ENCODE measurements around the gene VAC14.

Gene VAC14

DNA sequence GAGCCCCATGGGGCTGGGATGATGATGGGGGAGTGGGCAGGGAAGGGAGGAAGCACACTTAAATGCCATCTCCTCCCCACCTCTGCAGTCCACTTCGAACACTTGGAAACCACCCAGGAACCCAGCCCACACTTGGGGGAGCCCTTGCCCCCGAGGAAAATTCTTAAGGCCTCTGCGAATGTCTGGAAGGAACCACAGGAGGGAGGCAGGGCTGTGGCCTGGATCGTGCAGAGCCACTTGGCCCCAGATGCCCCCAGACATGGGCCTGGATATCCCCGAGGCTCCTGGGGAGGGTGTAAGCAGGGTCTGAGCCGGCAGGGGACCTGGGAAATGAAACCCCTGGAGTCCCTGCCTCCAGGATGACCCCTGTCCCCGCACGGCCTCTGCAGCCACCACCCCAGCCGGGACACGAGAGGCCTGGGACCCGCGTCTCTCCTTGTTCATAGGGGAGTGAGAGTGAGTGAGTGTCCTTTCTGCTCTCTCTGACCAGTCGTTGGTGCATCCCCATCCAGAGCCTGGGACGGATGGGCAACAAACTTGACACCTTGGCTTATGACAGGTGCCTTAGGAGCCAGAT is 103.3 kb downstream of the VAC14 start:
- H2AFZ ChIP-seq (ENCODE audit: low read length): no peak overlapping the region
- H3K9ac ChIP-seq (ENCODE audit: low read length): no peak overlapping the region
- H3K36me3 ChIP-seq (ENCODE audit: insufficient read depth, low read length): no peaks in the 10 kb centered on the region; the same call in 1 of the 2 replicates
- no peaks in the 10 kb centered on the region for H3K79me2 ChIP-seq (ENCODE audit: insufficient read depth, low read length)
- H3K27me3 ChIP-seq (ENCODE audit: insufficient read depth, low read length): no peaks in the 10 kb centered on the region
- no peak overlapping the region for H3K4me2 ChIP-seq (ENCODE audit: low read length)
- no peak overlapping the region for H3K27ac ChIP-seq (ENCODE audit: low read depth, low read length, poor library complexity, severe bottlenecking)
- H3K4me3 ChIP-seq (ENCODE audit: low read depth, low read length, poor library complexity, severe bottlenecking): no peak overlapping the region
- H3F3A ChIP-seq (ENCODE audit: insufficient read depth, low read length): no peaks in the 10 kb centered on the region
- TF ChIP-seq EZH2 (IDR thresholded peaks at IDR 0.05; ENCODE audit: borderline replicate concordance, low read length): no peak
- TF ChIP-seq, protein P1, sequence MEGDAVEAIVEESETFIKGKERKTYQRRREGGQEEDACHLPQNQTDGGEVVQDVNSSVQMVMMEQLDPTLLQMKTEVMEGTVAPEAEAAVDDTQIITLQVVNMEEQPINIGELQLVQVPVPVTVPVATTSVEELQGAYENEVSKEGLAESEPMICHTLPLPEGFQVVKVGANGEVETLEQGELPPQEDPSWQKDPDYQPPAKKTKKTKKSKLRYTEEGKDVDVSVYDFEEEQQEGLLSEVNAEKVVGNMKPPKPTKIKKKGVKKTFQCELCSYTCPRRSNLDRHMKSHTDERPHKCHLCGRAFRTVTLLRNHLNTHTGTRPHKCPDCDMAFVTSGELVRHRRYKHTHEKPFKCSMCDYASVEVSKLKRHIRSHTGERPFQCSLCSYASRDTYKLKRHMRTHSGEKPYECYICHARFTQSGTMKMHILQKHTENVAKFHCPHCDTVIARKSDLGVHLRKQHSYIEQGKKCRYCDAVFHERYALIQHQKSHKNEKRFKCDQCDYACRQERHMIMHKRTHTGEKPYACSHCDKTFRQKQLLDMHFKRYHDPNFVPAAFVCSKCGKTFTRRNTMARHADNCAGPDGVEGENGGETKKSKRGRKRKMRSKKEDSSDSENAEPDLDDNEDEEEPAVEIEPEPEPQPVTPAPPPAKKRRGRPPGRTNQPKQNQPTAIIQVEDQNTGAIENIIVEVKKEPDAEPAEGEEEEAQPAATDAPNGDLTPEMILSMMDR (IDR thresholded peaks at IDR 0.05; ENCODE audit: low read length): no peak
- H3K9me3 ChIP-seq (ENCODE audit: low read length): no peaks in the 10 kb centered on the region
- no peaks in the 10 kb centered on the region for H3K9me2 ChIP-seq (ENCODE audit: low read depth, low read length)
- no peaks in the 10 kb centered on the region for H4K20me1 ChIP-seq (ENCODE audit: insufficient read depth, low read length)
- H3K4me1 ChIP-seq (ENCODE audit: insufficient read depth, low read length, severe bottlenecking): peaks cover 26% of the 10 kb centered on the region

- H3K27me3 ChIP-seq (ENCODE audit: insufficient read depth, low read length): no peaks in the 10 kb centered on the region
- H4K20me1 ChIP-seq (ENCODE audit: insufficient read depth, low read length): no peaks in the 10 kb centered on the region
- no peaks in the 10 kb centered on the region for H3F3A ChIP-seq (ENCODE audit: insufficient read depth, low read length)
- no peaks in the 10 kb centered on the region; the same call in 1 of the 2 replicates for H3K36me3 ChIP-seq (ENCODE audit: insufficient read depth, low read length)
- no peaks in the 10 kb centered on the region for H3K9me2 ChIP-seq (ENCODE audit: low read depth, low read length)
- no peak overlapping the region for H3K9ac ChIP-seq (ENCODE audit: low read length)
- no peak overlapping the region for H3K27ac ChIP-seq (ENCODE audit: low read depth, low read length, poor library complexity, severe bottlenecking)
- H3K79me2 ChIP-seq (ENCODE audit: insufficient read depth, low read length): no peaks in the 10 kb centered on the region
- H3K9me3 ChIP-seq (ENCODE audit: low read length): no peaks in the 10 kb centered on the region
- H3K4me2 ChIP-seq (ENCODE audit: low read length): no peak overlapping the region
- TF ChIP-seq EZH2 (IDR thresholded peaks at IDR 0.05; ENCODE audit: borderline replicate concordance, low read length): no peak
- TF ChIP-seq, protein P1 (IDR thresholded peaks at IDR 0.05; ENCODE audit: low read length): no peak
- no peak overlapping the region for H3K4me3 ChIP-seq (ENCODE audit: low read depth, low read length, poor library complexity, severe bottlenecking)
- no peak overlapping the region for H2AFZ ChIP-seq (ENCODE audit: low read length)
- H3K4me1 ChIP-seq (ENCODE audit: insufficient read depth, low read length, severe bottlenecking): peaks cover 28% of the 10 kb centered on the region
Observed at GRCh38 chr16:70696952-70697593, 103.9 kb downstream of the VAC14 start.

GRCh38 chr16:70696355-70696754 is 104.6 kb downstream of the VAC14 start:
- Histone ChIP-seq H3F3A (ENCODE audit: insufficient read depth, low read length) (no peaks in the 10 kb centered on the region), H2AFZ (ENCODE audit: low read length) (no peak overlapping the region), H3K4me1 (ENCODE audit: insufficient read depth, low read length, severe bottlenecking) (peaks cover 28% of the 10 kb centered on the region), H3K9me2 (ENCODE audit: low read depth, low read length) (no peaks in the 10 kb centered on the region), H3K27ac (ENCODE audit: low read depth, low read length, poor library complexity, severe bottlenecking) (no peak overlapping the region), H4K20me1 (ENCODE audit: insufficient read depth, low read length) (no peaks in the 10 kb centered on the region), H3K4me2 (ENCODE audit: low read length) (no peak overlapping the region), H3K79me2 (ENCODE audit: insufficient read depth, low read length) (no peaks in the 10 kb centered on the region), H3K27me3 (ENCODE audit: insufficient read depth, low read length) (no peaks in the 10 kb centered on the region), H3K36me3 (ENCODE audit: insufficient read depth, low read length) (no peaks in the 10 kb centered on the region; the same call in 1 of the 2 replicates), H3K4me3 (ENCODE audit: low read depth, low read length, poor library complexity, severe bottlenecking) (no peak overlapping the region), H3K9ac (ENCODE audit: low read length) (no peak overlapping the region), H3K9me3 (ENCODE audit: low read length) (no peaks in the 10 kb centered on the region)
- TF ChIP-seq, protein P1 (IDR thresholded peaks at IDR 0.05; ENCODE audit: low read length): no peak
- TF ChIP-seq EZH2 (IDR thresholded peaks at IDR 0.05; ENCODE audit: borderline replicate concordance, low read length): no peak

All from OCI-LY1 (cell line).